ENCODE measurements around the gene CBX2. TPM values are rescaled to one million over a fixed set of nuclear protein-coding genes. Genes with fewer than 3 reads are reported as not detected.
A peak's percentile ranks its signal among the peaks of the same experiment; 100 is the strongest.

The CBX2 gene
- total and polyA plus RNA-seq, 2 experiments from 2014 or later, result 0.11 to 0.13 TPM

GRCh38 chr17:79789943-79790804 is 12.2 kb downstream of the CBX2 start:
- H4K20me1 ChIP-seq (ENCODE audit: insufficient read depth), result no peaks in the 10 kb centered on the region
- 7% methylated on average over 48 to 51 of the region's 74 CpGs for WGBS, 2 experiments (ENCODE audit: low coverage in 1 of 2, low lambda C conversion rate in 2 of 2, missing lambda C conversion rate in 2 of 2)
- H3F3A ChIP-seq (ENCODE audit: insufficient read depth), result no peaks in the 10 kb centered on the region
- H3K9me2 ChIP-seq (ENCODE audit: insufficient read depth), result no peaks in the 10 kb centered on the region
- peaks cover 55% of the 10 kb centered on the region for H3K27me3 ChIP-seq (replicated peaks; ENCODE audit: insufficient read depth)
- peak; percentile 69; the same call in 1 of the 2 replicates for TF ChIP-seq EZH2phosphoT487 (IDR thresholded peaks at IDR 0.05; ENCODE audit: insufficient read depth, low read depth)
- TF ChIP-seq EZH2 (IDR thresholded peaks at IDR 0.05; ENCODE audit: insufficient read depth, poor library complexity, severe bottlenecking), result peak; percentile 98
- no peaks in the 10 kb centered on the region for H3K4me1 ChIP-seq (ENCODE audit: insufficient read depth)
- no peaks in the 10 kb centered on the region for H3K36me3 ChIP-seq (ENCODE audit: low read depth)
- H3K9me3 ChIP-seq (ENCODE audit: low read depth), result no peaks in the 10 kb centered on the region
- 0 out of 2 replicates have a peak overlapping the region, but pooled peaks have one; percentile 46 for H2AFZ ChIP-seq
- DNase-seq, result peak; percentile 64
- no peak overlapping the region for H3K4me3 ChIP-seq
- H3K9ac ChIP-seq, result no peak overlapping the region
- H3K27ac ChIP-seq, result no peak overlapping the region
- H3K79me2 ChIP-seq (ENCODE audit: insufficient read depth), result no peaks in the 10 kb centered on the region
- in situ Hi-C loops (cut with MboI), result loop anchor here (10.0 kb wide), 1 partner anchor 205 kb away; no protein-coding TSS in a partner anchor
- H3K4me2 ChIP-seq (ENCODE audit: unreplicated experiment), result no peak overlapping the region

GRCh38 chr17:79790805-79791734 is 13.1 kb downstream of the CBX2 start:
- H3K27me3 ChIP-seq (replicated peaks; ENCODE audit: insufficient read depth), result peaks cover 55% of the 10 kb centered on the region
- no peaks in the 10 kb centered on the region for H3F3A ChIP-seq (ENCODE audit: insufficient read depth)
- 0 out of 2 replicates have a peak, but pooled peaks cover 2% of the 10 kb centered on the region for H3K4me1 ChIP-seq (ENCODE audit: insufficient read depth)
- H3K9me3 ChIP-seq (ENCODE audit: low read depth), result no peaks in the 10 kb centered on the region
- H2AFZ ChIP-seq, result no peak overlapping the region
- TF ChIP-seq EZH2 (IDR thresholded peaks at IDR 0.05; ENCODE audit: insufficient read depth, poor library complexity, severe bottlenecking) (peak; percentile 95), EZH2phosphoT487 (IDR thresholded peaks at IDR 0.05; ENCODE audit: insufficient read depth, low read depth) (no peak)
- H3K79me2 ChIP-seq (ENCODE audit: insufficient read depth), result peaks cover 3% of the 10 kb centered on the region; the same call in 1 of the 2 replicates
- no peak overlapping the region for H3K4me2 ChIP-seq (ENCODE audit: unreplicated experiment)
- H3K4me3 ChIP-seq, result no peak overlapping the region
- no peak for DNase-seq
- WGBS, 2 experiments (ENCODE audit: low coverage in 1 of 2, low lambda C conversion rate in 2 of 2, missing lambda C conversion rate in 2 of 2), result 10 to 13% methylated on average over 55 to 64 of the region's 68 CpGs
- H3K9me2 ChIP-seq (ENCODE audit: insufficient read depth), result no peaks in the 10 kb centered on the region
- H3K36me3 ChIP-seq (ENCODE audit: low read depth), result no peaks in the 10 kb centered on the region
- no peaks in the 10 kb centered on the region for H4K20me1 ChIP-seq (ENCODE audit: insufficient read depth)
- H3K9ac ChIP-seq, result no peak overlapping the region
- no peak overlapping the region for H3K27ac ChIP-seq
- in situ Hi-C loops (cut with MboI), result no loop called here

- Histone ChIP-seq H3K4me1 (ENCODE audit: insufficient read depth) (0 out of 2 replicates have a peak, but pooled peaks cover 6% of the 10 kb centered on the region), H3K9me3 (ENCODE audit: low read depth) (no peaks in the 10 kb centered on the region), H3K9me2 (ENCODE audit: insufficient read depth) (no peaks in the 10 kb centered on the region), H3F3A (ENCODE audit: insufficient read depth) (no peaks in the 10 kb centered on the region), H3K9ac (no peak overlapping the region), H3K27ac (no peak overlapping the region), H3K4me3 (no peak overlapping the region), H2AFZ (no peak overlapping the region), H3K36me3 (ENCODE audit: low read depth) (no peaks in the 10 kb centered on the region), H3K79me2 (ENCODE audit: insufficient read depth) (peaks cover 7% of the 10 kb centered on the region; the same call in 1 of the 2 replicates), H3K4me2 (ENCODE audit: unreplicated experiment) (peak overlapping the region; percentile 92), H4K20me1 (ENCODE audit: insufficient read depth) (no peaks in the 10 kb centered on the region), H3K27me3 (replicated peaks; ENCODE audit: insufficient read depth) (peaks cover 52% of the 10 kb centered on the region)
- WGBS, 2 experiments (ENCODE audit: low coverage in 1 of 2, low lambda C conversion rate in 2 of 2, missing lambda C conversion rate in 2 of 2), result 1 to 2% methylated on average over 20 to 24 of the region's 26 CpGs
- in situ Hi-C loops (cut with MboI), result no loop called here
- TF ChIP-seq EZH2 (IDR thresholded peaks at IDR 0.05; ENCODE audit: insufficient read depth, poor library complexity, severe bottlenecking) (peak; percentile 63), EZH2phosphoT487 (IDR thresholded peaks at IDR 0.05; ENCODE audit: insufficient read depth, low read depth) (peak; percentile 85)
- no peak for DNase-seq
Measured at GRCh38 chr17:79791735-79792161, 13.8 kb downstream of the CBX2 start.

- Histone ChIP-seq H3F3A (ENCODE audit: insufficient read depth) (no peaks in the 10 kb centered on the region), H3K27me3 (replicated peaks; ENCODE audit: insufficient read depth) (peaks cover 47% of the 10 kb centered on the region), H2AFZ (no peak overlapping the region), H3K4me1 (ENCODE audit: insufficient read depth) (0 out of 2 replicates have a peak, but pooled peaks cover 6% of the 10 kb centered on the region), H3K9me3 (ENCODE audit: low read depth) (no peaks in the 10 kb centered on the region), H3K36me3 (ENCODE audit: low read depth) (no peaks in the 10 kb centered on the region), H3K9ac (peak overlapping the region; percentile 74; the same call in 1 of the 2 replicates), H3K79me2 (ENCODE audit: insufficient read depth) (peaks cover 7% of the 10 kb centered on the region; the same call in 1 of the 2 replicates), H3K4me2 (ENCODE audit: unreplicated experiment) (peak overlapping the region; percentile 92), H3K9me2 (ENCODE audit: insufficient read depth) (no peaks in the 10 kb centered on the region), H3K27ac (no peak overlapping the region), H3K4me3 (peak overlapping the region; percentile 72), H4K20me1 (ENCODE audit: insufficient read depth) (no peaks in the 10 kb centered on the region)
- in situ Hi-C loops (cut with MboI), result no loop called here
- no peak for DNase-seq
- TF ChIP-seq EZH2phosphoT487 (IDR thresholded peaks at IDR 0.05; ENCODE audit: insufficient read depth, low read depth) (no peak), EZH2 (IDR thresholded peaks at IDR 0.05; ENCODE audit: insufficient read depth, poor library complexity, severe bottlenecking) (peak; percentile 18)
- WGBS, 2 experiments (ENCODE audit: low coverage in 1 of 2, low lambda C conversion rate in 2 of 2, missing lambda C conversion rate in 2 of 2), result 4 to 5% methylated on average over 19 to 22 of the region's 22 CpGs
Measured at GRCh38 chr17:79792341-79792871, 14.5 kb downstream of the CBX2 start.

Measured in GM23248 (cell line).